HuH-7.5 (cell line): Measurements from ENCODE around the gene TAF11.
"Not testable (repeated sequence)": the region's sequence is repeated elsewhere in the genome, so short reads cannot be mapped to it uniquely, and the experiment has no call there.

Source experiments
- DNase-seq: peaks from one replicate; pipeline ENCODE4 v3.0.0; 2011; ENCODE audit warnings: low spot score

Gene TAF11

GRCh38 chr6:34904990-34905613, 17.3 kb upstream of the TAF11 start:
- DNase-seq: no peak

- no peak for DNase-seq
These were observed 14.1 kb upstream of the TAF11 start for GRCh38 chr6:34901930-34902329.

- no peak for DNase-seq
These were observed 12.6 kb upstream of the TAF11 start for GRCh38 chr6:34900321-34901031.

- DNase-seq: not testable (repeated sequence)
These were observed 11.9 kb upstream of the TAF11 start for GRCh38 chr6:34899748-34900147.

GRCh38 chr6:34897716-34898115, 9.9 kb upstream of the TAF11 start:
- DNase-seq: no peak

GRCh38 chr6:34897130-34897529, 9.3 kb upstream of the TAF11 start:
- no peak for DNase-seq

- DNase-seq: no peak
These were observed 6.9 kb upstream of the TAF11 start for GRCh38 chr6:34894693-34895092.

GRCh38 chr6:34891296-34891695, 3.5 kb upstream of the TAF11 start:
- DNase-seq: no peak

GRCh38 chr6:34890533-34890925, 2.7 kb upstream of the TAF11 start:
- DNase-seq: no peak

- DNase-seq: peak; percentile 72
These were observed 1.2 kb upstream of the TAF11 start, which contains the start of gene ANKS1A for GRCh38 chr6:34888874-34889555. Gene ANKS1A, plus strand, starts transcription at chr6:34889255. Its CDS starts 148 bp downstream, at chr6:34889403.

GRCh38 chr6:34888514-34888856, 643 bp upstream of the TAF11 start:
- DNase-seq: no peak

GRCh38 chr6:34885837-34886236, 2.0 kb downstream of the TAF11 start:
- not testable (repeated sequence) for DNase-seq

- DNase-seq: no peak
These were observed 2.8 kb downstream of the TAF11 start for GRCh38 chr6:34884996-34885395.

- DNase-seq: not testable (repeated sequence)
These were observed 3.8 kb downstream of the TAF11 start for GRCh38 chr6:34884073-34884472.

GRCh38 chr6:34877869-34878485, 9.9 kb downstream of the TAF11 start:
- DNase-seq: no peak

GRCh38 chr6:34877259-34877658, 10.6 kb downstream of the TAF11 start:
- no peak for DNase-seq

GRCh38 chr6:34876472-34876871, 11.4 kb downstream of the TAF11 start:
- DNase-seq: no peak

- no peak for DNase-seq
These were observed 12.3 kb downstream of the TAF11 start for GRCh38 chr6:34875292-34876213.

- no peak for DNase-seq
These were observed 15.5 kb downstream of the TAF11 start for GRCh38 chr6:34872332-34872731.

- DNase-seq: no peak
These were observed 16.0 kb downstream of the TAF11 start for GRCh38 chr6:34871853-34872252.

GRCh38 chr6:34867484-34867883, 20.4 kb downstream of the TAF11 start:
- no peak for DNase-seq

- DNase-seq: no peak
These were observed 21.3 kb downstream of the TAF11 start for GRCh38 chr6:34866509-34866908.
